Caco-2 (cell line): ENCODE measurements around the gene DOCK3. TPM values are rescaled to one million over a fixed set of nuclear protein-coding genes. Genes with fewer than 3 reads are reported as not detected.

Experiments used
- Bru-seq: library from RNA; stranded (reverse); fragments of 400-500 nt; gene quantifications from one replicate; lab custom pipeline; 2021; lab: Mats Ljungman, UMichigan
- BruChase-seq, 2 experiments: library from RNA; stranded (reverse); fragments of 400-500 nt; gene quantifications; one replicate each; lab custom pipeline; 2021; lab: Mats Ljungman, UMichigan
- BruUV-seq: library from RNA; stranded (reverse); fragments of 400-500 nt; replicated peaks from 2 replicates; lab custom pipeline; 2021; lab: Mats Ljungman, UMichigan
- CTCF ChIA-PET: fragments of 300-600 bp; sonication (Branson Sonifier 250); formaldehyde crosslinking; loops from one replicate; lab custom pipeline; 2022; ENCODE audit warnings: antibody characterized with exemption; lab: Charles Lee
- POLR2A ChIA-PET: fragments of 300-600 bp; sonication (Branson Sonifier 250); formaldehyde crosslinking; loops from one replicate; lab custom pipeline; 2022; ENCODE audit warnings: antibody characterized with exemption; lab: Charles Lee
- DNase-seq, 2 experiments: peaks; one replicate each; pipeline versions ENCODE4 v3.0.0 to v3.0.0-alpha.2; 2020 to 2022
- H3K27me3 ChIP-seq: replicated peaks from 2 replicates; pipeline ENCODE4 v1.6.0; 2011; ENCODE audit warnings: low read length; ENCODE audit not compliant: control insufficient read depth, insufficient read depth
- H3K36me3 ChIP-seq: 2 replicates; pipeline ENCODE4 v1.5.1; 2011; ENCODE audit warnings: low read length; ENCODE audit not compliant: control insufficient read depth, insufficient read depth
- H3K4me1 ChIP-seq: fragments of 250-450 bp; sonication (Bioruptor Pico); 2 replicates; pipeline ENCODE4 v1.5.1; 2020; ENCODE audit warnings: mild to moderate bottlenecking
- H3K4me3 ChIP-seq: 2 replicates; pipeline ENCODE4 v1.5.1; 2011; ENCODE audit warnings: low read depth, mild to moderate bottlenecking, control low read depth, low read length
- H3K9me3 ChIP-seq: fragments of 250-450 bp; sonication (Bioruptor Pico); 2 replicates; pipeline ENCODE4 v1.5.1; 2020; ENCODE audit warnings: mild to moderate bottlenecking, moderate library complexity
- H3K27ac Mint-ChIP-seq: one replicate; pipeline ENCODE4 v1.8.0; 2022; ENCODE audit warnings: mixed read lengths; ENCODE audit not compliant: unreplicated experiment
- H3K27me3 Mint-ChIP-seq: one replicate; pipeline ENCODE4 v1.8.0; 2022; ENCODE audit warnings: mixed read lengths; ENCODE audit not compliant: insufficient read depth, unreplicated experiment
- H3K36me3 Mint-ChIP-seq: one replicate; pipeline ENCODE4 v1.8.0; 2022; ENCODE audit warnings: mild to moderate bottlenecking, mixed read lengths; ENCODE audit not compliant: insufficient read depth, unreplicated experiment
- H3K4me1 Mint-ChIP-seq: one replicate; pipeline ENCODE4 v1.8.0; 2022; ENCODE audit warnings: low read depth, mixed read lengths; ENCODE audit not compliant: unreplicated experiment
- H3K4me3 Mint-ChIP-seq: one replicate; pipeline ENCODE4 v1.8.0; 2022; ENCODE audit warnings: mild to moderate bottlenecking, moderate library complexity, mixed read lengths; ENCODE audit not compliant: unreplicated experiment
- H3K9me3 Mint-ChIP-seq: one replicate; pipeline ENCODE4 v1.8.0; 2022; ENCODE audit warnings: mixed read lengths; ENCODE audit not compliant: unreplicated experiment
- CTCF ChIP-seq, 2 experiments: fragments of 200-600 bp in 1 of 2; IDR thresholded peaks; 1 replicate in 1 of 2; 2 replicates in 1 of 2; pipeline versions ENCODE4 v1.5.1 to v1.8.0; 2011 to 2022; ENCODE audit warnings: antibody characterized with exemption in 1 of 2, control low read depth in 1 of 2, inconsistent platforms in 1 of 2, low read depth in 1 of 2, low read length in 1 of 2, mild to moderate bottlenecking in 1 of 2, moderate library complexity in 1 of 2; ENCODE audit not compliant: insufficient read depth in 1 of 2, severe bottlenecking in 1 of 2, unreplicated experiment in 1 of 2
- intact Hi-C: fragments of 100-400 bp; cut with micrococcal nuclease; formaldehyde crosslinking; loops from one replicate; pipeline ENCODE4 v1.10.0; 2022; ENCODE audit not compliant: unreplicated experiment
- long read RNA-seq: library from polyadenylated mRNA; stranded (forward); transcript quantifications from one replicate; pipeline ENCODE4 v2.0.0, GENCODE V29; 2022
- total RNA-seq: library from RNA; stranded (reverse); gene quantifications from 2 replicates; pipeline ENCODE4 v1.2.3, GENCODE V29; 2022

DOCK3 gene
- total RNA-seq (0.05 and 0.09 TPM in 2 replicates), Bru-seq, nascent RNA (percentile 14 among the genes with signal in this experiment), BruChase-seq, experiment 1, labeled RNA remaining after a 2-hour chase (percentile 14 among the genes with signal in this experiment), BruChase-seq, experiment 2, labeled RNA remaining after a 6-hour chase (percentile 13 among the genes with signal in this experiment)
- long read RNA-seq, partial matches to known transcripts: 0 of 2 reads
- long read RNA-seq, other reads (novel, unspliced or antisense): 2 of 2 reads

GRCh38 chr3:50674349-50675178, at the start of gene DOCK3:
TSS of gene DOCK3 (plus strand) at chr3:50674927. CDS start at chr3:50675264, 337 bp downstream.
- H3K4me3 ChIP-seq: peak within 1 kb of the TSS; percentile 30
- no TSS peak for BruUV-seq
- Mint-ChIP-seq H3K27me3 (peaks cover 36% of the 10 kb centered on the region), H3K9me3 (no peaks in the 10 kb centered on the region), H3K36me3 (no peaks in the 10 kb centered on the region), H3K27ac (no peak within 1 kb of the TSS), H3K4me3 (peak within 1 kb of the TSS; percentile 71), H3K4me1 (peaks cover 6% of the 10 kb centered on the region)
- ChIA-PET CTCF (no interaction called here), POLR2A (no interaction called here)
- DNase-seq: peak in 1 of 2 experiments; percentile 57
- no peaks in the 10 kb centered on the region for H3K9me3 ChIP-seq
- intact Hi-C loops: no loop called here
- TF ChIP-seq CTCF (IDR thresholded peaks at IDR 0.05; ENCODE audit: insufficient read depth in 1 of 2, low read depth in 1 of 2, low read length in 1 of 2, severe bottlenecking in 1 of 2, unreplicated experiment in 1 of 2): no peak
- H3K36me3 ChIP-seq: no peaks in the 10 kb centered on the region
- H3K27me3 ChIP-seq: peaks cover 11% of the 10 kb centered on the region
- no peaks in the 10 kb centered on the region for H3K4me1 ChIP-seq

- peaks cover 14% of the 10 kb centered on the region for H3K36me3 Mint-ChIP-seq
- H3K27me3 ChIP-seq: no peaks in the 10 kb centered on the region
- H3K9me3 ChIP-seq: no peaks in the 10 kb centered on the region
- no peak for TF ChIP-seq CTCF (IDR thresholded peaks at IDR 0.05; ENCODE audit: insufficient read depth in 1 of 2, low read depth in 1 of 2, low read length in 1 of 2, severe bottlenecking in 1 of 2, unreplicated experiment in 1 of 2)
- H3K4me3 Mint-ChIP-seq: no peak overlapping the region
- CTCF ChIA-PET: interaction anchor here (0.6 to 1.3 kb wide), 3 partner anchors 9 to 427 kb away, joined by 3 to 6 read pairs (median 3); no protein-coding TSS in a partner anchor
- no TSS peak for BruUV-seq
- H3K36me3 ChIP-seq: no peaks in the 10 kb centered on the region; the same call in 1 of the 2 replicates
- H3K4me1 ChIP-seq: peaks cover 12% of the 10 kb centered on the region
- no peaks in the 10 kb centered on the region for H3K9me3 Mint-ChIP-seq
- no peak overlapping the region for H3K4me3 ChIP-seq
- H3K27me3 Mint-ChIP-seq: no peaks in the 10 kb centered on the region
- DNase-seq: no peak
- POLR2A ChIA-PET: interaction anchor here (1.0 kb wide), 1 partner anchor 57 kb away, joined by 3 read pairs; the partner anchor contains the start of gene HEMK1
- intact Hi-C loops: no loop called here
- peaks cover 17% of the 10 kb centered on the region for H3K4me1 Mint-ChIP-seq
- H3K27ac Mint-ChIP-seq: no peak overlapping the region
Observed at GRCh38 chr3:50625231-50626182, 49.2 kb upstream of the DOCK3 start.
